Effector memory CD4-positive, alpha-beta T cell (primary cell): ENCODE measurements around the gene CDHR5.
A peak's percentile ranks its signal among the peaks of the same experiment; 100 is the strongest.

ENCODE experiments used
- DNase-seq, 3 donors: peaks; one replicate each; pipeline ENCODE4 v3.0.0-alpha.2; 2020
- H3K27ac ChIP-seq: 2 replicates; pipeline ENCODE4 v1.7.0; 2013; ENCODE audit warnings: mild to moderate bottlenecking, low read length, moderate library complexity; ENCODE audit not compliant: insufficient read depth, poor library complexity, severe bottlenecking
- H3K27me3 ChIP-seq: replicated peaks from 2 replicates; pipeline ENCODE4 v1.7.0; 2013; ENCODE audit warnings: mild to moderate bottlenecking, low read length; ENCODE audit not compliant: insufficient read depth, control insufficient read depth, poor library complexity, severe bottlenecking
- H3K36me3 ChIP-seq: 2 replicates; pipeline ENCODE4 v1.7.0; 2013; ENCODE audit warnings: mild to moderate bottlenecking, low read length, moderate library complexity; ENCODE audit not compliant: control insufficient read depth, insufficient read depth
- H3K4me1 ChIP-seq: 2 replicates; pipeline ENCODE4 v1.7.0; 2013; ENCODE audit warnings: low read length, mild to moderate bottlenecking; ENCODE audit not compliant: control insufficient read depth, insufficient read depth, poor library complexity, severe bottlenecking
- H3K4me3 ChIP-seq: 2 replicates; pipeline ENCODE4 v1.7.0; 2013; ENCODE audit warnings: low read length, low read depth, mild to moderate bottlenecking; ENCODE audit not compliant: insufficient read depth, poor library complexity, severe bottlenecking
- H3K9me3 ChIP-seq: 2 replicates; pipeline ENCODE4 v1.7.0; 2013; ENCODE audit warnings: mild to moderate bottlenecking, low read length, moderate library complexity; ENCODE audit not compliant: control insufficient read depth

Gene CDHR5

DNA sequence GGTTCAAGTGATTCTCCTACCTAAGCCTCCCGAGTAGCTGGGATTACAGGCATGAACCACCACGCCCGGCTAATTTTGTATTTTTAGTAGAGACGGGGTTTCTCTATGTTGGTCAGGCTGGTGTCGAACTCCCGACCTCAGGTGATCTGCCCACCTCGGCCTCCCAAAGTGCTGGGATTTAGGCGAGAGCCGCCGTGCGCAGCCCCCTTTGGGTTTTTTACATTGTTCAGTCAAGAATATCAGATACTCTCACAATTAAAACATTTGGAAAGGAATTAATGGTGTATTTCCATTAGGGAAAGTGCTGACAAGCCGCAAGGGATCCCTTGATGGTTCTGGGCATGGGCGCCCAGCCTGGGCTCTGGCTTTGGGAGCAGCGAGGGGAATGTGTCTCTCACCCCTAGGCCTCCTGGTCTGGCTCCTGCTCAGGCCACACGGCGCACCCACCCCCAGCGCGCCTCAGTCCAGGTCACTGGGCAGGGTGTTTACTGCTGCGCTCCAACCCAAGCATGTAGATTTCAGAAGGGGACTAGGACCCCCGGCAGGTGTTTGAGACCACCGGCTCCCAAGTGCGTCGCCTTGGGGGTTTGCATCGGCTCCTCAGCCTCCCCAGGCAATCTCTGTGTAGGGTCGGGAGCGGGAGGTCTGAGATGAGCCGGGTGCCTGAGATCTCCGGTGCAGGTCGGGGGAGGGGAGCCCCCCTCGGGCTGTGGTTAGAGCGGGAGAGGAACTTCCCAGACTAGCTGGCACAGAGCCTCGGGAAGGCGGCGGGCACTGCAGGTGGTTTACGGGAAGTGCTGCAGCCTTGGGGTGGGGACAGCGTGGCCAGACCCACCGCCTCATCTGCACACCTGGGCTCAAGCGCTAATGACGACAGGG is 8.2 kb downstream of the CDHR5 start:
- Histone ChIP-seq H3K9me3 (no peaks in the 10 kb centered on the region), H3K27ac (peak overlapping the region; percentile 94), H3K4me1 (peaks cover 22% of the 10 kb centered on the region), H3K4me3 (peak overlapping the region; percentile 79), H3K36me3 (peaks cover 14% of the 10 kb centered on the region), H3K27me3 (no peaks in the 10 kb centered on the region)
- DNase-seq, result no peak

DNA sequence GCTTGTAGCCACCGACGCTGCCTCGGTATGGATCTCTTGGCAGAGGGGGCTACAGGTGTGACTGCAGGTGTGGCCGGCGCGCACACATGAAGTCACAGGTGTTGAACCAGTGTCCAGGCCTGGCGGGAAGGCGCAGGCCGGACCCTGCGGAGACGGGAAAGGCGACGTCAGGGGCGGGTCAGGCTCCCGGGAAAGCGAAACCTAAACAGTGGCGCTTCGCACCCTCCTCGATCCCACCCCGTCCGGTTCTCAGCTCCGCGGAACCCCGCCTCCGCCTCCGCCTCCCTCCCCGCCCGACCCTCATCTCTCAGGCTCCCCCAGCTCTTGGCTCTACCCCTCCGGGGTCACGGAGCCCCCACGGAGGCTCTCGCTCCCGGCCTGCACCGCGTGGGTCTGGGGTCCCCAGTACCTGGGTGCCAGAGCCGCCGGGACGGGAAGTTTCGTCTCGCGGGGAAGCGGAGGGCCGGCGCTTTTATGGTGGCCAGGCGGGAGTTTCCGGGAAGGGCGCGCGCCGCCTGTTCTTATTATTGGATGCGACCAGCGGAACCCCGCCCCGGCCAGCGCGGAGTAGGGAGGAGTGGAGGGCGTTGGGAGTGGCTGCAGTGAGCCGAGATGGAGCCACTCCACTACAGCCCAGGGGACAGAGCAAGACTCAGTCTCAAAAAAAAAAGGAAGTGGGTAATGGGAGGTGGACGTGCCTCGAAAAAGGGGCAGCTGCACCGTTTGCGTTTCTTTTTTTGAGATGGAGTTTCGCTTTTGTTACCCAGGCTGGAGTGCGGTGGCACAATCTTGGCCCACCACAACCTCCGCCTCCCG is 9.0 kb downstream of the CDHR5 start, which contains the start of gene IRF7:
TSS of gene IRF7 (minus strand) at position 447 of the 816 bp plus-strand sequence. CDS start 586 bp downstream, outside the sequence.
- H3K9me3 ChIP-seq, result no peaks in the 10 kb centered on the region
- H3K27ac ChIP-seq, result peak within 1 kb of the TSS; percentile 94
- DNase-seq, result peak; percentile 81 to 87 (median 85)
- H3K36me3 ChIP-seq, result peaks cover 22% of the 10 kb centered on the region
- H3K4me1 ChIP-seq, result peaks cover 22% of the 10 kb centered on the region
- H3K27me3 ChIP-seq, result no peaks in the 10 kb centered on the region
- peak within 1 kb of the TSS; percentile 79 for H3K4me3 ChIP-seq

DNA sequence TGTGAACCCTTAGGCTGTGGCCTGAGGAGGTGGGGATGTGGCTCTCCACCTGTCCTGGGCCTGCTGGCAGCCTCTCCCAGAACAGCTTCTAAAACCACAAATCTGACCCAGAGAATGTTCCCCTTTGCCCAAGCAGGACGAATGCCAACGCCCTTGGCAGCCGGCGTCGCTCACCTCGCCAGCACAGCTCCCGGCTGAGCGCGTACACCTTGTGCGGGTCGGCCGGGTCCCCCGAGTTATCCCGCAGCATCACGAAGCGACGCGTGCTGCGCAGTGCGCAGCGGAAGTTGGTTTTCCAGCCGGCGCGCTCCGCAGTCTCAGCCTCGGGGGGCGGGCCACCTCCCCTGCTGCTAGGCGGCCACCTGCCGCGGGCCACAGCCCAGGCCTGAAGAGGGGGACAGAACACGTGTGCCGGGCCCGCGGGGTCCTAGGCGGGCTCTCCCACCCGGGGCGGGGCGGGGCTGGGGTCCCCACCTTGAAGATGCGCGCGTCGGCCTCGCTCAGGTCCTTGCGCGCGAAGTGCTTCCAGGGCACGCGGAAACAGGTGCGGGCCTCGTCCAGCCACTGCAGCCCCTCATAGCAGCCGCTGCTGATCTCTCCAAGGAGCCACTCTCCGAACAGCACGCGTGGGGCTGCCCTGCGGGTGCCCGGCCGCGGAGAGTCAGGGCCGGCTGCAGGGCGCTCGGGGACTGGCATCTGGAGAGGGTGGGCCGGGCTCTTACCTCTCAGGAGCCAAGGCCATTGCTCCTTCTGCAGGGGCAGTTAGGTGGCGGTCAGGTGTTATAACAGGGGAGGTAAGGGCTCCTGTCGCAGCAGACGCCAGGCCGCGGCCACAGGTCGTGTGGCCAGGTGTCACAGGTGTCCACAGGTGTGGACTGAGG is 9.9 kb downstream of the CDHR5 start:
- Histone ChIP-seq H3K36me3 (peaks cover 30% of the 10 kb centered on the region), H3K27me3 (no peaks in the 10 kb centered on the region), H3K4me3 (peak overlapping the region; percentile 79), H3K27ac (peak overlapping the region; percentile 94), H3K9me3 (no peaks in the 10 kb centered on the region), H3K4me1 (peaks cover 22% of the 10 kb centered on the region)
- DNase-seq, result no peak

DNA sequence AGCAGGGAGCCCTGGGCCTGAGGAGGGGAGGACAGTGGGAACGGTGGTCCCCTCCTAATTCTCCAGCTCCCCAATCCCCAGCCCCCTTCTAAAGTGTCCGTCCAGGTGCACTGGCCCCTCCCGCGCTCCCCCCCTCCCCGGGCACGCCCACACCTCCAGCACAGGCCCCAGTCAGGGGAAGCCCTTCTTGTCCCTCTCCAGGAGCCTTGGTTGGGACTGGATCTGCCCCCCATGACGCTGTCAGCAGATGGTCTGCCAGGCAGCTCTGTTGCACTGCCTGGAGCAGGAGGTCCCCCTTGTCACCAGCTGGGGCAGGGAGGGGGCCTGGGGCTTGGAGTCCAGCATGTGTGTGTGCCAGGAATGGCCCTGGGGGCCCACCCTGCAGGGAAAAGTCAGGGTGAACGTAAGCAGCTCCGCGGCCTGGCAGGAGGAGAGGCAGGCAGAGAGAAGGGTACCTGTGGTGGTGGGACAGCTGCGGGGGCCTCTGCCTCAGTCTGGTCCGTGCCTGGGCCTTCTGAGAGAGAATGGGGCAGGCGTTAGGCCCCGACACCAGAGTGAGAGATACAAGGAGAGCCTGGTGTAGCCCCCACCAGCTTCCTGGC is 10.6 kb downstream of the CDHR5 start:
- Histone ChIP-seq H3K36me3 (peaks cover 38% of the 10 kb centered on the region), H3K27me3 (no peaks in the 10 kb centered on the region), H3K27ac (peak overlapping the region; percentile 63), H3K4me1 (peaks cover 22% of the 10 kb centered on the region), H3K4me3 (peak overlapping the region; percentile 79), H3K9me3 (no peaks in the 10 kb centered on the region)
- DNase-seq, result no peak

DNA sequence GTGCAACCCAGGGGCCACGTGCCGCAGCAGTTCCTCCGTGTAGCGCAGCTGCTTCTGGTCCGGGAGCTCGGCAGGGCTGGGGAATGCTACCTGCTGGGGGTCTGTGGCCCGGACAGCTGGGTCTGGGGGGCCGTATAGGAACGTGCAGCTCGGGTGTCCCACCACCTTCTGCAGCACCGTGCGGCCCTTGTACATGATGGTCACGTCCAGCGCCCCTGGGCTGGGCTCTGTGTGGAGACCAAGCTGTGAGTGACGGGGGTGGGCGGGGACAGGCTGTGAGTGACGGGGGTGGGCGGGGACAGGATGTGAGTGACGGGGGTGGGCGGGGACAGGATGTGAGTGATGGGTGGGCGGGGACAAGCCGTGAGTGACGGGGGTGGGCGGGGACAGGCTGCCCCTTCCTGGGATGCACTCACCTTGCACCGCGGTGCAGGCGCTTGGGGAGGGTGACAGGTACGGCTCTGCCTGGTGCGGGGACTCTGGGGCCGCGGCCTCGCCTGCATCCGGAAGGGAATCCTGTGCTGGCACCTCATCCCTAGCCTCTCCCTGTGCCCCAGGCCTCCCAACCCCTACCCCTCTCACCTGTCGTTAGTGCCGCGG is 11.3 kb downstream of the CDHR5 start:
- Histone ChIP-seq H3K4me3 (peak overlapping the region; percentile 79), H3K36me3 (peaks cover 44% of the 10 kb centered on the region), H3K27ac (peak overlapping the region; percentile 63), H3K27me3 (no peaks in the 10 kb centered on the region), H3K9me3 (no peaks in the 10 kb centered on the region), H3K4me1 (peaks cover 22% of the 10 kb centered on the region)
- peak; percentile 79 to 87 (median 85) for DNase-seq

DNA sequence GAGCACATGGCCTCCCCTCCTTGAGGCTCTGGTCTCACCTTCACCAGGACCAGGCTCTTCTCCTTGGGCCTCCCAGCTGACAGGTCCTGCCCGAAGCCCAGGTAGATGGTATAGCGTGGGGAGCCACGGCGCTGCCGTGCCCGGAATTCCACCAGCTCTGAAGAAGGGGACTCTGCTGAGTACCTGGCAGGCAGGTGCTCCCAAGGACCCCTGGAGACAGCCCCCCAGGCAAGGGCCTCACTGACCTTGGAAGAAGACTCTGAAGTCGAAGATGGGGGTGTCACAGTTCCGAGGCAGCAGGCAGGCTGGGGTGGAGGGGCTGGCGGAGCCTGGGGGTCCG is 11.8 kb downstream of the CDHR5 start:
- Histone ChIP-seq H3K9me3 (no peaks in the 10 kb centered on the region), H3K4me1 (peaks cover 22% of the 10 kb centered on the region), H3K27me3 (no peaks in the 10 kb centered on the region), H3K4me3 (no peak overlapping the region), H3K36me3 (peaks cover 49% of the 10 kb centered on the region), H3K27ac (peak overlapping the region; percentile 62)
- DNase-seq, result no peak

DNA sequence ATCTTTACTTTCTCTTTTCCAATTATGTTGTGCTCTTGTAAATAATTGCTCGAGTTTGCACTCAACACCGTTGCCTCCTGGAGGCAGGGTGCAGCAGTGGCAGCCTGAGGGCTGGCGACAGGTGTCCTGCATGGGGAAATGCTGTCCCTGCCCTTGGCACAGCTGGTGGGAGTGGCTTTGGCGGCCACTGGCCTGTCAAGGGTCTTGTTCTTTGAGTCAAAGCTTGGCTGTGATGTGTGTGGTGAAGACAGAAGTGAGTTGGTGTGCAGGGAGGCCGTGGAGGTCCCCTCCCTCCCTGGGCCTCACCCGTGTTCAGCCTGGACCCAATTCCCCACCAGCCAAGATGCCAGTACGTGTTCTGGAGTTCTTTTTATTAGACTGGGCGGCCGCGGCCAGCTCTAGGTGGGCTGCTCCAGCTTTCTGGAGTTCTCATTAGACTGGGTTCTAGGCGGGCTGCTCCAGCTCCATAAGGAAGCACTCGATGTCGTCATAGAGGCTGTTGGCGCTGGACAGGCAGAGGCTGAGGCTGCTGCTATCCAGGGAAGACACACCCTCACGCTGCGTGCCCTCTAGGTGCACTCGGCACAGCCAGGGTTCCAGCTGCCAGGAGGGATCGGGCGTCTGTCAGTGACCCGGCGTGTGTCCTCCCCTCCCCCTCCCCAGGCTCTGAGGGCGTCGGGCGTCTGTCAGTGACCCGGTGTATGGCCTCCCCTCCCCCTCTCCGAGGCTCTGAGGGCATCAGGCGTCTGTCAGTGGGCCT is 12.4 kb downstream of the CDHR5 start:
- no peaks in the 10 kb centered on the region for H3K27me3 ChIP-seq
- H3K9me3 ChIP-seq, result no peaks in the 10 kb centered on the region
- H3K27ac ChIP-seq, result peak overlapping the region; percentile 62
- no peak overlapping the region for H3K4me3 ChIP-seq
- H3K36me3 ChIP-seq, result peaks cover 55% of the 10 kb centered on the region
- DNase-seq, result no peak
- peaks cover 22% of the 10 kb centered on the region for H3K4me1 ChIP-seq

DNA sequence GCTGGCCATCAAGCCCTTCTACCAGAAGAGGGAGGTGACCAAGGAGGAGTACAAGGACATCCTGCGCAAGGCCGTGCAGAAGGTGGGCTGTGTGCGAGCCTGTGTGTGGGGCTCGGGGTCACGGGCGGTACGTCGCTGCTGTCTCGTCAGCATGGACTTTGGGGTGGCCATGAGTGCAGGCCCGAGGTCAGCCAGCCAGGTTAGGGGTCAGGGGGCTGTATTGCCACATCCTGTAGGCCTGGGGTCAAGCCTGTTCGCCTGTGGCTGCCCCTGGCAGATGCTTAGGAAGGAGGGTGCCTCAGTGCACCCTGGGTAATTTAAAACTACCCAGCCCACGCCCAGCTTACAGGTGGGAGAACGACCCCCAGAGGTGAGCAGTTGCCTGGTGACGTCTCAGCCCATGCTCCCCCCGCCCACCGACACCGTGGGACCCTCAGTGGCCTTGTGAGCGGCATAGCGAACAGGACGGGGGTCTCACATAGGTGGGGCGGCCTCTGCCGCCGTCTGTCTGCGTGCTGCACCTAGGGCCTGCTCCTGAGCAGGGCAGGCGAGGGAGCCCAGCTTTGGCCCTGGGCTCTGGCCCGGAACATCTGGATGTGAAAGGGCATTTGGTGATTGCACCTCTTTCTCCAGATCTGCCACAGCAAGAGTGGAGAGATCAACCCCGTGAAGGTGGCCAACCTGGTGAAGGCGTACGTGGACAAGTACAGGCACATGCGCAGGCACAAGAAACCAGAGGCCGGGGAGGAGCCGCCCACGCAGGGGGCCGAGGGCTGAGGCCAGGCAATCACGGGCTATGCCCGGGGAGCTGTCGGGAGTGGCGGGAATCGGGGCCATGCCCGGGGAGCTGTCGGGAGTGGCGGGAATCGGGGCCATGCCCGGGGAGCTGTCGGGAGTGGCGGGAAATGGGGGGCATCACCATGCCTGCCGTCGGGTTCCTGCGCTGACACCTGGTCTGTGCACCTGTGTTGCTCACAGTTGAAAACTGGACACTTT is 13.5 kb downstream of the CDHR5 start:
- peaks cover 66% of the 10 kb centered on the region for H3K36me3 ChIP-seq
- H3K4me1 ChIP-seq, result peaks cover 22% of the 10 kb centered on the region
- H3K27ac ChIP-seq, result no peak overlapping the region

More for the DNA sequence above, 13.5 kb downstream of the CDHR5 start:
- no peaks in the 10 kb centered on the region for H3K27me3 ChIP-seq
- DNase-seq, result no peak
- H3K9me3 ChIP-seq, result no peaks in the 10 kb centered on the region
- H3K4me3 ChIP-seq, result no peak overlapping the region
